ENCODE measurements around the gene CTNND2.

DNA sequence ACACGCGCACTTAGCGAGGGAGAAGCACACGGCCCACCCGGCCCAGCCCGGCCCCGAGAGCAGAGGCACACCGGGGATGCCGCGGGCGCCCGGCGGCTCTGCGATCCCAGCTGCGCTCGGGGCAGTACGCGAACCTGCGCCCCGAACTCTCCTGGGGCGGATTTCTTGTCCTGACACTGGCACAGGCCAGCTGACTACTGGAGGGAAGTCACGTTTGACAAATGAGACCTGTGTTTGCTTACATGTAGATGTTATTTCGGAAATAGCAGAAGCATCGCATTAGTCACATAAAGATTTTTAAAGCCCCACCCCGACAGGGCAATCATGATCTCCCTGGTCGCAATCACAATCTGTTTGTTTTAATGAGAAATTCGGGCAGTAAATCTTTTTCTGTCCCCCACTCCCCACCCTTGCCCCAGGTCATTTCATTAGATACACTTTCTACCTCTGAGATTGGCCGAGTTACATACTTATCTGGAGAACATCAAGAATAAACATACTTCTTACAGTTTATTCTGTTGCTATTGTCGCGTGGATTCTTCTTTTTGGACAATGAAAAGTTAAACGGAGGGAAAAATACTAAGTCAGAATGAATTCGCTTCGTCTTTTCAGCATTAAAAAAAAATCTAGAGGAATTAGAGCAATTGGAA is 518.9 kb downstream of the CTNND2 start:
- TF ChIP-seq, protein P1, sequence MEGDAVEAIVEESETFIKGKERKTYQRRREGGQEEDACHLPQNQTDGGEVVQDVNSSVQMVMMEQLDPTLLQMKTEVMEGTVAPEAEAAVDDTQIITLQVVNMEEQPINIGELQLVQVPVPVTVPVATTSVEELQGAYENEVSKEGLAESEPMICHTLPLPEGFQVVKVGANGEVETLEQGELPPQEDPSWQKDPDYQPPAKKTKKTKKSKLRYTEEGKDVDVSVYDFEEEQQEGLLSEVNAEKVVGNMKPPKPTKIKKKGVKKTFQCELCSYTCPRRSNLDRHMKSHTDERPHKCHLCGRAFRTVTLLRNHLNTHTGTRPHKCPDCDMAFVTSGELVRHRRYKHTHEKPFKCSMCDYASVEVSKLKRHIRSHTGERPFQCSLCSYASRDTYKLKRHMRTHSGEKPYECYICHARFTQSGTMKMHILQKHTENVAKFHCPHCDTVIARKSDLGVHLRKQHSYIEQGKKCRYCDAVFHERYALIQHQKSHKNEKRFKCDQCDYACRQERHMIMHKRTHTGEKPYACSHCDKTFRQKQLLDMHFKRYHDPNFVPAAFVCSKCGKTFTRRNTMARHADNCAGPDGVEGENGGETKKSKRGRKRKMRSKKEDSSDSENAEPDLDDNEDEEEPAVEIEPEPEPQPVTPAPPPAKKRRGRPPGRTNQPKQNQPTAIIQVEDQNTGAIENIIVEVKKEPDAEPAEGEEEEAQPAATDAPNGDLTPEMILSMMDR (IDR thresholded peaks at IDR 0.05): no peak
- TF ChIP-seq FOXM1 (IDR thresholded peaks at IDR 0.05; ENCODE audit: low read depth) (no peak), RXRA (IDR thresholded peaks at IDR 0.05; ENCODE audit: borderline replicate concordance, low read depth) (no peak), FOXJ3 (CRISPR knock-in tag; IDR thresholded peaks at IDR 0.05) (no peak), POLR2AphosphoS5 (IDR thresholded peaks at IDR 0.05; ENCODE audit: low read depth, low read length) (no peak), MXI1 (IDR thresholded peaks at IDR 0.05; ENCODE audit: low read depth, low read length) (no peak), ELF1 (IDR thresholded peaks at IDR 0.05) (no peak), RAD21 (IDR thresholded peaks at IDR 0.05; ENCODE audit: low read length) (no peak)
- TF ChIP-seq, protein P2, sequence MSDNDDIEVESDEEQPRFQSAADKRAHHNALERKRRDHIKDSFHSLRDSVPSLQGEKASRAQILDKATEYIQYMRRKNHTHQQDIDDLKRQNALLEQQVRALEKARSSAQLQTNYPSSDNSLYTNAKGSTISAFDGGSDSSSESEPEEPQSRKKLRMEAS (IDR thresholded peaks at IDR 0.05; ENCODE audit: low read depth): no peak
- TF ChIP-seq, protein P3, sequence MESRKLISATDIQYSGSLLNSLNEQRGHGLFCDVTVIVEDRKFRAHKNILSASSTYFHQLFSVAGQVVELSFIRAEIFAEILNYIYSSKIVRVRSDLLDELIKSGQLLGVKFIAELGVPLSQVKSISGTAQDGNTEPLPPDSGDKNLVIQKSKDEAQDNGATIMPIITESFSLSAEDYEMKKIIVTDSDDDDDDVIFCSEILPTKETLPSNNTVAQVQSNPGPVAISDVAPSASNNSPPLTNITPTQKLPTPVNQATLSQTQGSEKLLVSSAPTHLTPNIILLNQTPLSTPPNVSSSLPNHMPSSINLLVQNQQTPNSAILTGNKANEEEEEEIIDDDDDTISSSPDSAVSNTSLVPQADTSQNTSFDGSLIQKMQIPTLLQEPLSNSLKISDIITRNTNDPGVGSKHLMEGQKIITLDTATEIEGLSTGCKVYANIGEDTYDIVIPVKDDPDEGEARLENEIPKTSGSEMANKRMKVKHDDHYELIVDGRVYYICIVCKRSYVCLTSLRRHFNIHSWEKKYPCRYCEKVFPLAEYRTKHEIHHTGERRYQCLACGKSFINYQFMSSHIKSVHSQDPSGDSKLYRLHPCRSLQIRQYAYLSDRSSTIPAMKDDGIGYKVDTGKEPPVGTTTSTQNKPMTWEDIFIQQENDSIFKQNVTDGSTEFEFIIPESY (IDR thresholded peaks at IDR 0.05; ENCODE audit: borderline replicate concordance, low read depth): no peak

Measured in SK-N-SH (cell line).